Measurements from ENCODE around the gene LAMA3. TPM values are rescaled to one million over a fixed set of nuclear protein-coding genes. Genes with fewer than 3 reads are reported as not detected.

Gene LAMA3
- total and polyA plus RNA-seq, 10 donors: 1.3 to 7.1 (median 3.0) TPM

GRCh38 chr18:23938901-23939341 lies 249.7 kb downstream of the LAMA3 start:
- H3K36me3 ChIP-seq: no peaks in the 10 kb centered on the region
- H3K27me3 ChIP-seq (replicated peaks in 1 of 7): no peaks in the 10 kb centered on the region
- WGBS, 5 donors: 88 to 96% (median 94%) methylated on average over 5 of the region's 5 CpGs
- peaks cover 0 to 46% (median 9%) of the 10 kb centered on the region in 6 donors for H3K4me1 ChIP-seq
- no peak overlapping the region for H3K4me3 ChIP-seq
- H3K9me3 ChIP-seq: no peaks in the 10 kb centered on the region
- no peak for TF ChIP-seq POLR2A (IDR thresholded peaks at IDR 0.05)
- TF ChIP-seq CTCF (IDR thresholded peaks at IDR 0.05 in 8 of 11, conservative IDR thresholded peaks at IDR 0.05 in 3 of 11): no peak
- TF ChIP-seq POLR2AphosphoS5 (IDR thresholded peaks at IDR 0.05): no peak
- intact Hi-C loops (cut with DNase I; ENCODE audit: low total_unique reads): no loop called here
- H3K27ac ChIP-seq: no peak overlapping the region
- DNase-seq: no peak

- Histone ChIP-seq H3K4me3 (no peak overlapping the region), H3K27me3 (replicated peaks in 1 of 7) (no peaks in the 10 kb centered on the region), H3K9me3 (no peaks in the 10 kb centered on the region), H3K4me1 (peaks cover 0 to 41% (median 5%) of the 10 kb centered on the region in 6 donors), H3K36me3 (no peaks in the 10 kb centered on the region), H3K27ac (no peak overlapping the region)
- no peak for DNase-seq
- WGBS, 5 donors: 89 to 95% (median 92%) methylated on average over 4 of the region's 4 CpGs
- intact Hi-C loops (cut with DNase I; ENCODE audit: low total_unique reads): no loop called here
- no peak for TF ChIP-seq CTCF (IDR thresholded peaks at IDR 0.05 in 8 of 11, conservative IDR thresholded peaks at IDR 0.05 in 3 of 11)
- TF ChIP-seq POLR2AphosphoS5 (IDR thresholded peaks at IDR 0.05): no peak
- no peak for TF ChIP-seq POLR2A (IDR thresholded peaks at IDR 0.05)
These were observed 250.1 kb downstream of the LAMA3 start for GRCh38 chr18:23939366-23939765.

GRCh38 chr18:23939896-23940295 lies 250.6 kb downstream of the LAMA3 start:
- no peak for TF ChIP-seq CTCF (IDR thresholded peaks at IDR 0.05 in 8 of 11, conservative IDR thresholded peaks at IDR 0.05 in 3 of 11)
- TF ChIP-seq POLR2A (IDR thresholded peaks at IDR 0.05): no peak
- no peak for TF ChIP-seq POLR2AphosphoS5 (IDR thresholded peaks at IDR 0.05)
- WGBS, 5 donors: 89 to 97% (median 93%) methylated on average over 7 of the region's 7 CpGs
- intact Hi-C loops (cut with DNase I; ENCODE audit: low total_unique reads): no loop called here

GRCh38 chr18:23941791-23942190 lies 252.5 kb downstream of the LAMA3 start:
- H3K36me3 ChIP-seq: no peaks in the 10 kb centered on the region
- H3K27me3 ChIP-seq (replicated peaks in 1 of 7): no peaks in the 10 kb centered on the region
- intact Hi-C loops (cut with DNase I; ENCODE audit: low total_unique reads): no loop called here
- DNase-seq: no peak
- no peak overlapping the region for H3K4me3 ChIP-seq
- TF ChIP-seq POLR2AphosphoS5 (IDR thresholded peaks at IDR 0.05): no peak
- TF ChIP-seq POLR2A (IDR thresholded peaks at IDR 0.05): no peak
- TF ChIP-seq CTCF (IDR thresholded peaks at IDR 0.05 in 8 of 11, conservative IDR thresholded peaks at IDR 0.05 in 3 of 11): no peak
- 89 to 94% (median 93%) methylated on average over 3 of the region's 3 CpGs for WGBS, 5 donors
- H3K4me1 ChIP-seq: peaks cover 0 to 23% (median 4%) of the 10 kb centered on the region in 6 donors
- no peak overlapping the region for H3K27ac ChIP-seq
- no peaks in the 10 kb centered on the region for H3K9me3 ChIP-seq

More at GRCh38 chr18:23939896-23940295, 250.6 kb downstream of the LAMA3 start:
- Histone ChIP-seq H3K36me3 (no peaks in the 10 kb centered on the region), H3K4me3 (no peak overlapping the region), H3K9me3 (no peaks in the 10 kb centered on the region), H3K4me1 (peaks cover 0 to 36% (median 4%) of the 10 kb centered on the region in 6 donors), H3K27me3 (replicated peaks in 1 of 7) (no peaks in the 10 kb centered on the region), H3K27ac (no peak overlapping the region)
- no peak for DNase-seq

Measured in spleen (tissue), 11 donors.